IMR-90 (cell line): Measurements from ENCODE around the gene SURF4.

ENCODE experiments used
- CEBPB ChIP-seq: IDR thresholded peaks from 2 replicates; pipeline ENCODE4 v1.6.1; 2012; ENCODE audit warnings: low read depth, low read length, improper control_type of control experiment
- CTCF ChIP-seq: conservative IDR thresholded peaks from 2 replicates; pipeline ENCODE4 v1.5.1; 2012; ENCODE audit warnings: mild to moderate bottlenecking, low read depth, low read length, improper control_type of control experiment
- MAFK ChIP-seq: IDR thresholded peaks from 2 replicates; pipeline ENCODE4 v1.6.1; 2012; ENCODE audit warnings: low read depth, low read length, improper control_type of control experiment
- POLR2A ChIP-seq: IDR thresholded peaks from 2 replicates; pipeline ENCODE4 v1.6.1; 2012; ENCODE audit warnings: mild to moderate bottlenecking, low read depth, low read length
- RAD21 ChIP-seq: IDR thresholded peaks from 2 replicates; pipeline ENCODE4 v1.6.1; 2012; ENCODE audit warnings: low read length, improper control_type of control experiment
- RCOR1 ChIP-seq: IDR thresholded peaks from 2 replicates; pipeline ENCODE4 v1.6.1; 2012; ENCODE audit warnings: mild to moderate bottlenecking, low read length, improper control_type of control experiment; ENCODE audit not compliant: insufficient replicate concordance
- RFX5 ChIP-seq: IDR thresholded peaks from 2 replicates; pipeline ENCODE4 v1.8.0; 2012; ENCODE audit warnings: low read depth, mild to moderate bottlenecking, low read length, moderate library complexity
- USF2 ChIP-seq: fragments of 150-350 bp; IDR thresholded peaks from 2 replicates; pipeline ENCODE4 v1.6.1; 2017; ENCODE audit warnings: mild to moderate bottlenecking, antibody characterized with exemption, low read length, low read depth

- no peak for TF ChIP-seq RAD21
- TF ChIP-seq POLR2A: no peak
- no peak for TF ChIP-seq CEBPB
- no peak for TF ChIP-seq CTCF
- TF ChIP-seq RCOR1: no peak
- TF ChIP-seq RFX5: no peak
- no peak for TF ChIP-seq MAFK
- TF ChIP-seq USF2: no peak
Observed at GRCh38 chr9:133397895-133398294, 22.0 kb upstream of the SURF4 start.
